CD4-positive, alpha-beta T cell treated with Interleukin-10 for 1 hour (primary cell): ENCODE results near the gene RIMS1.

ENCODE experiments used
- DNase-seq: peaks from one replicate; pipeline ENCODE4 v3.0.0-alpha.2; 2020

The RIMS1 gene

GRCh38 chr6:72418495-72418894, 532.1 kb downstream of the RIMS1 start:
- DNase-seq: no peak

GRCh38 chr6:72419966-72420365, 533.6 kb downstream of the RIMS1 start:
- no peak for DNase-seq

- no peak for DNase-seq
Measured at GRCh38 chr6:72420409-72420808, 534.1 kb downstream of the RIMS1 start.

GRCh38 chr6:72421387-72421786, 535.0 kb downstream of the RIMS1 start:
- no peak for DNase-seq

GRCh38 chr6:72422171-72422570, 535.8 kb downstream of the RIMS1 start:
- DNase-seq: no peak

- DNase-seq: no peak
Measured at GRCh38 chr6:72424476-72424875, 538.1 kb downstream of the RIMS1 start.

GRCh38 chr6:72425003-72425681, 538.8 kb downstream of the RIMS1 start:
- DNase-seq: no peak

GRCh38 chr6:72440611-72441010, 554.3 kb downstream of the RIMS1 start:
- no peak for DNase-seq

GRCh38 chr6:72446430-72446829, 560.1 kb downstream of the RIMS1 start:
- DNase-seq: no peak
